ENCODE measurements around the gene PSME3IP1.

The PSME3IP1 gene

GRCh38 chr16:57167538-57167937 is 18.3 kb downstream of the PSME3IP1 start:
- no peak for DNase-seq

GRCh38 chr16:57166951-57167350 is 18.9 kb downstream of the PSME3IP1 start:
- DNase-seq = no peak

- DNase-seq = no peak
Observed at GRCh38 chr16:57166451-57166850, 19.4 kb downstream of the PSME3IP1 start.

GRCh38 chr16:57165938-57166337 is 19.9 kb downstream of the PSME3IP1 start:
- DNase-seq = no peak

GRCh38 chr16:57165483-57165882 is 20.4 kb downstream of the PSME3IP1 start:
- DNase-seq = no peak

DNA sequence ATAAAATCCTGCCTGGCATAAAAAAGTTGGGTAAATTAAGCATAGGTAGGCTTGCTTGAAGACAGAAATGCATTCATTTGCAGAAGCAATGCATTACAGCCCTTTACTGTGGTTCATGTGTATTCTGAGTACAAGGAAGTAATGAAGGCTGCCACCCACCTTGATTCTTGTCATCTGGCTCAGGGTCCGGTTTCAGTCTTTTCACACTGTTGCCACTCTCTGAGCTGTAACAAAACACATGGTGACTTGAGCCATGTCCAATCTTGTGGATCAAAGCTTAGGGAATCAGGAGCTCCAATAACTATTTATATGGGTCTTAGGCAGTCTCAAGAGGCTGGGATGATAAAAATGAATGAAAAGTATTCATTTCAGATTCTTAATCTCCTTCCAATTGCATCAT is 22.0 kb downstream of the PSME3IP1 start:
- DNase-seq = no peak

- DNase-seq = no peak
Observed at GRCh38 chr16:57159447-57159846, 26.4 kb downstream of the PSME3IP1 start.

- DNase-seq = no peak
Observed at GRCh38 chr16:57157533-57157932, 28.3 kb downstream of the PSME3IP1 start.

DNA sequence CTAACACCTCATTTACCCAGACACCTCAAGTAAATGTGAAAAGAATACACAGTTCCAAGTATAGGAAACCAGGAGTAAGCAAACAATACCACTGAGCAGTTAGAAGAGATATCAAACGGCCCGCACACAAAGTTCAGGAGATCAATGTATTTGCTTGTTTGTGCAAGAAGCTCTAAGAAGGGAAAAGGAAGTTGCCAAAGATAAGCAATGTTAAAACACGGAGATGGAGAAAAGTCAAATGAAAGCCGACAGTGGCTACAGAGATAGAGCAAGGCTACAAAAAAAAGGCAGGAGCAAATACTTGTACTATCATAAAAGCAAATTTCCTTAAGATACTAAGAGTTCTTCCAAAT is 29.5 kb downstream of the PSME3IP1 start:
- DNase-seq = no peak

DNA sequence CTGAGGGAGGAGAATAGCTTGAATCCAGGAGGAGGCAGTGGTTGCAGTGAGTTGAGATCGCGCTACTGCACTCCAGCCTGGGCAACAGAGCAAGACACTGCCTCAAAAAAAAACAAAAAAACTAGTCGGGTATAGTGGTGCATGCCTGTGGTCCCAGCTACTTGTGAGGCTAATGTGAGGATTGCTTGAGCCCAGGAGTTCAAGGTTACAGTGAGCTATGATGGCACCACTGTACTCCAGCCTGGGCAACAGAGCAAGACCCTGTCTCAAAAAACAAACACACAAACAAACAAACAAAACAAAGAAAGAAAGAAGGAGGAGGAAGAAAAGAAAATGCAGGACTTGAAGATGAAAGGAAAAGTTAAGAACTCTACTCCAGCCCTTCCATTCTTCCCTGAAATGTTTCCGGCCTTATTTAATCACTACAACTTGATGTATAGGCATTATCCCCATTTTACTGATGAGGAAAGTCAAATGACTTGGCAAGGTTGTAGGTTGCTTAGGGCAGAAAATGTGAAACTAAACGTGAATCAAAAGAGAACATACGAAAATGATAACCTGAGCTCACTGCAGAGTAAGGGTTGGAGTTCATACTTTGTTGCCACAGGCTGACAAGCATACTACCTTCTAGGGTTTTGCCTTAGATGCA is 30.0 kb downstream of the PSME3IP1 start:
- DNase-seq = no peak

DNA sequence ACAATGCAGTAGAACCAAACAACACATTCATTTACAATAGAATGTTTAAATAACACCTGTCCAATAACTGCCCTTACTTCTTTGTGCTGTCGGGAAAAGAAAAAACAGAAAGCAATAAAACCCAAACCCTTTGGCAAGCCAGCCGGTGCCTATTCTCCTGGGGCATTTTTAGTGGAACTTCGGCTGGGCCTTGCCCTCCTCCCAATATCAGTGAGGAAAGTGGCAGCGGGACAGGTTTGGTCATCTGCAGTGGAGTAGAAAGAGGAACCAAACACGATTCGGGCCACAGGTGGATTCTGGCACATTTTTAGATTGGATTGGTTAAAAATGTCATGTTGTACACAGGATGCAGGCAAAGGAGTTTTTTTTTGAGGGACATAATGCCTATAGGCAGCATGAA is 32.0 kb downstream of the PSME3IP1 start:
- no peak for DNase-seq

DNA sequence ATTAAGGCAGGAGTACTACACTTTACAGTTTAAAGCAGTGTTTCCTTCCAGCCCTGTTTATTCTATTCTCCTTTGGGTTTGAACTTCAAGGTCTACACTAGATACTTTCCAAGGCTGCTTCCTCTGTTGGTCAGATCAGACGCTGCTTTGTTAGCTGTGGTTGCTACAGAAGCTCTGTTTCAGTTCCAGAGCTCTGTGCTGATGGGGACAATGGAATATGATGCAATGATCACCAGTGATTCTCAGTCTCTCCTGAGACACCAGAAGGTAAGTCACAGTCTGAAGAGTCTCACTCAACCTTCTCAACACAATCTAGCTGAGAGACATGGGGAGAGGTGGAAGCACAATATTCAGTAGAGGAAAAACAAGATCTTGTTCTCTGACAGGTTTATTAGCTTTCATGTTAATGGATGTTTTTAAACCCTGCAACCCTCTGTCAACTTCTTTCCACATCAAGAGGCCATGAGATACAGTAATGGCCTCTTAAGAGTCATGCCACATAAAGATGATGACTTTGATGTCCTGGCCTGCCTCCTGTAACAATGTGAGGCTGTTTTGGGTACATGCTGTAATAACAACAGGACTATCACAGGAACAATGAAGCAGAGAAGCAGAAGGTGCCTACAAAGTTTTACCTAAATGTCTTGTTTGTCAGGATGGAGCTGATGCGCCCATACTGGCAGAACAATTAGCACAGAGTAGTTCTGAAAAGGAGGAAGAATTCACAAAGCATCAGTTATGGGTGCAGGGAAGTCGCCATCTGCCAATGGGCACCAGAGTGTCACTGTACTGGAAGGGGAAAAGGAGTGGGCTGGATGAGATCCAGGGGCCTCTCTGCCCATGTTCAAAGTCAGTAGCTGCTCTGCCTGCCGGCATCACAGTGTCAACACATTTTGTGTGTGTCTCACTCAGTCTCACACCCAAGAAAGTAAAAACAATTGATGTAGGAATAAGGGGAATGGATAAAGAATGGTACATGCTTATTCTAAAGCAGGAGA is 33.4 kb downstream of the PSME3IP1 start:
- no peak for DNase-seq

- DNase-seq = no peak
Observed at GRCh38 chr16:57151369-57151768, 34.5 kb downstream of the PSME3IP1 start.

DNA sequence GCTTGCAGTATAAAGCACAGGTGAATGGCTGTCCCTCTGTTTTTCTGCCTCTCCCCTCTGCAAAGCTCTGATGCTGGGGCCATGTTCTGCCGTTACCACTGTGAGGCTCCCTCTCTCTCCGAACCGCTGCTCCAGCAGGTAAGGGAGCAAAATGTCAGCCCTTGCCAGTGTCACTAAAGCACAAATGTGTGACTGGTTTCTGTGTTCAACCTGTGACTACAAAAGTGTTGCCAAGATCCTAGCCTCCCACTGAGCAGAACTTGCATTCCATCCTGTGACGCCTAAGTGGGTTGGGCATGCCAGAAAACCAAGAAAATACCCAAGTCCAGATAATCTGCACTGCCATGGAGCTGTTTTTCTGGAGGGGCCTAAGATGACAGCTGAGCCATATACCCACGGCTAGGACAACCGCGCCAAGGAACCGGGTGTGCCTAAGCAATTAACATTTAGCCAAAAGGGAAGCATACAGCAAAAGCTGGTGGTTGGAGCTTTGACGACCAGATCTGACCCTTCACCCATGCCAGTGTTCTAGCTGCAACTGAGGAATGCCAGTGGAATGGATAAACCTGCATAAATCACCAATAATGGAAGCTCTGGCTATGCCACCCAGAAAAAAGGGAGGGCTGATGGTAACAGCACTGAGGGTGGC is 35.0 kb downstream of the PSME3IP1 start:
- no peak for DNase-seq

DNA sequence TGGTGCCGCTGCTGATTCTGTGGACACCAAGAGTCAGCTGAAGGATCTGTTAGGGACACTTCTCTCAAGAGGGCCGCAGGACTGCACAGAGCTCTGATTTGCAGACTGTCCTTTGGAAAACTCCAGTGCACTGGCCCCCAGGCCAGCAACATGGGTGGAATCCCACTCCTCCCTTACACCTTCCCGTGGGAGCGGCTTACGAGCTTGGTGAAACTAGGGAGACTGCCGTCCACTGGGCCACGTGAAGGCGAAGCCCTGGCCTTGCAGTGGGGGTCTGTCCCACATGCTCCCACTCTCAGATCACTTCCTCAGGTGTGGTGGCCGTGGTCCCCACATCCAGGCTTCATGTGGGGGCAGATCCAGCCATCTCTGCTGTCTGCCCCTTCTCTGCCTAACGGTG is 36.4 kb downstream of the PSME3IP1 start:
- DNase-seq = no peak

GRCh38 chr16:57148481-57148880 is 37.4 kb downstream of the PSME3IP1 start:
- no peak for DNase-seq

- no peak for DNase-seq
Observed at GRCh38 chr16:57147381-57148221, 38.2 kb downstream of the PSME3IP1 start.

DNA sequence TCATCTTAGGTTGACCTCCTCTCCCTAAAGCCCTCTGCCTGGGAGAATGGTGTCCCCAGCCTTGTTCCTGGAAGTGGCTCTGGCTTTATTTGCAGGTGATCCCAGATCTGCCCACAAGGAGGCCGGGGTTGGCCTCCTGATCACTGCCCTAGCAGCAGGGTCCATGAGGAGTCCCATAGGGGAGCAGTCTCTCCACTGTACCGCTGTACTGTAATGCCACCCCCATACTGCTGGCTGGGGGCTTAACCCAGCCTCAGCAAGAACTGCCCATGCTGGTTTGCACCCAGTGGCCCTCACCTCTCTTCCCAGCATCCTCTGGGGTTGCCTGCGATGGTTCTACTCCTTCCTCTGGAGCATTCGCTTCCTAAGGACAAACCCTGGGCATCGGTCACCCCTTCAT is 39.1 kb downstream of the PSME3IP1 start:
- DNase-seq = peak in 1 of 2 experiments; percentile 11

DNA sequence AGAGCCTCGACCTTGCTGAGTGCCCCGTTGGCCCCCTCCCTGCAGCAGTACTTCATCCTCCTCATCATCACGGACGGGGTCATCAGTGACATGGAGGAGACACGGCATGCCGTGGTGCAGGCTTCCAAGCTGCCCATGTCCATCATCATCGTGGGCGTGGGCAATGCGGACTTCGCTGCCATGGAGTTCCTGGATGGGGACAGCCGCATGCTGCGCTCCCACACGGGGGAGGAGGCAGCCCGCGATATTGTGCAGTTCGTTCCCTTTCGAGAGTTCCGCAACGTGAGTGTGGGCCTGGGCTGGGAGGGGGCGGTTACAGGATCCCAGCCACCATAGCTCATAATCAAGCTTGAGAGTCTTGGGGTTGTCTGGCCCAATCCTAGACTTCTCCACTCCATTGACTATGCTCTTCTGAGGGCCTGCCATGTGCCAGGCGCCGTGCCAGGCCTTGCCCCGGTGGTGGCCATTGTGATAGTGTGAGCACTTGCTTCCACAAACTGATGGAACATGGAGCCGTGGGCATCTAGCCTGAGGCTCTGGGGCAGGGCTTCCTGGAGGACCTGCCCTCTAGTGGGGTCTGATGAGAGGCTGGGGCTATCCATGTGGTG is 39.7 kb downstream of the PSME3IP1 start:
- no peak for DNase-seq

GRCh38 chr16:57145046-57146021 is 40.5 kb downstream of the PSME3IP1 start:
- DNase-seq = no peak

- DNase-seq = no peak
Observed at GRCh38 chr16:57144027-57144426, 41.8 kb downstream of the PSME3IP1 start.

All from NCI-H526 (cell line).